GM18520 (cell line): ENCODE results near the gene OR6C2.
"Not testable (repeated sequence)": the region's sequence is repeated elsewhere in the genome, so short reads cannot be mapped to it uniquely, and the experiment has no call there.

Experiments
- ATAC-seq: cut with Tn5 transposase; IDR thresholded peaks from one replicate; pipeline ENCODE4 v1.9.1; 2021; ENCODE audit not compliant: unreplicated experiment

The OR6C2 gene

DNA sequence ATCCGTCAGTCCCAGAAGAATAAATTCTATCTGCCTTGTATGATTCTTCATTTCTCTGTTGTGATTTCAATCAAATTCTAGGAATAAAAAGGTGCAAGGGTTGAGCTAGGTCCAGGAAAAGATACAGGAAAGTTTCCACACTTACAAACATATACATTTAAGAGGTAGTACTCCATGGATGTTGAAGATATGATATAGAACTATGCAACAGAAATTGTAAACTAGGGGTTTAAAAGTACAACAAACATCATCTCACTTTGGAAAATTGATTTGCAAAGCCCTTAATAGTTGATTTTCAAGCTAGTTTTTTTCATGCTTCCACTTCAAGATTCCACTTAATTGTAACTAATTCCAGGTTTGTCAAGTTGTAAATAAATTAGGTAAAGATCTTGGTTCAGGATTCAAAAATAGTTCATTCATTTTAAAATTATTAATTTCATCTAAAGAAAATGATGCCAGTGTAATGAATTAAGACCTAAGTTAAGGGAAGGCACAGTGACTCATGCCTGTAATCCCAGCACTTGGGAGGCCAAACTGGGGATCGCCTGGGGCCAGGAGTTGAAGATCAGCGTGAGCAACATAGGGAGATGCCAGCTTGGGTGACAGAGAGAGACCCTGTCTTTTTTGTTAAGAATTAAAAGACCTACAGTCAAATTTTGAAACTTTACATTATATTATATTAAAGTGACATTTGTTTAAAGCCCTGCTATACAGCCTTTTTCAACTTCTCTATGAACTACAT is 26.4 kb downstream of the OR6C2 start, which contains the start of gene OR6C70:
OR6C70 (minus strand) TSS at position 51 of the 742 bp plus-strand sequence; CDS start at position 51, 0 bp downstream.
- no peak for ATAC-seq

DNA sequence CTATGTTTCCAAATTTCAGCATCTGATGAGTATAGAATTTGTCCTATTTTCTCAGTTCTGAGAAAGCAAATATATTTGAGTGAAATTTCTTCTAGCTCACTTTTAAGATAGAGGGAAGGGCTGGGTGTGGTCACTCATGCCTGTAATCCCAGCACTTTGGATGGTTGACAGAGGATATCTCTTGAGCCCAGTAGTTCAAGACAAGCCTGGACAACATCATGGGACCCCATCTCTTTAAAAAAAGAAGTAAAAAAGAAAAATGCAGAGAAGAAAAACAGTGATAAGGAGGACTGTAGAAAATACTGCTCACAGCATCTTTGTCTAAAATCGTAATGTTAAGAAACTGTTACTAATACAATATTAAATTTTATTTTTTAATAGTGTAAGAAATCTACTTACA is 28.4 kb downstream of the OR6C2 start:
- no peak for ATAC-seq

DNA sequence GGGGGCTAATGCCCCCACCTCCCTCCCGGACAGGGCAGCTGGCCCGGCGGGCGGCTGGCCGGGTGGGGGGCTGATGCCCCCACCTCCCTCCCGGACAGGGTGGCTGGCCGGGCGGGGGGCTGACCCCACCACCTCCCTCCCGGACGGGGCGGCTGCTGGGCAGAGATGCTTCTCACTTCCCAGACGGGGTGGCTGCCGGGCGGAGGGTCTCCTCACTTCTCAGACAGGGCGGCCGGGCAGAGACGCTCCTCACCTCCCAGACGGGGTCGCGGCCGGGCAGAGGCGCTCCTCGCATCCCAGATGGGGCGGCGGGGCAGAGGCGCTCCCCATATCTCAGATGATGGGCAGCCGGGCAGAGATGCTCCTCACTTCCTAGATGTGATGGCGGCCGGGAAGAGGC is 35.3 kb downstream of the OR6C2 start:
- not testable (repeated sequence) for ATAC-seq

DNA sequence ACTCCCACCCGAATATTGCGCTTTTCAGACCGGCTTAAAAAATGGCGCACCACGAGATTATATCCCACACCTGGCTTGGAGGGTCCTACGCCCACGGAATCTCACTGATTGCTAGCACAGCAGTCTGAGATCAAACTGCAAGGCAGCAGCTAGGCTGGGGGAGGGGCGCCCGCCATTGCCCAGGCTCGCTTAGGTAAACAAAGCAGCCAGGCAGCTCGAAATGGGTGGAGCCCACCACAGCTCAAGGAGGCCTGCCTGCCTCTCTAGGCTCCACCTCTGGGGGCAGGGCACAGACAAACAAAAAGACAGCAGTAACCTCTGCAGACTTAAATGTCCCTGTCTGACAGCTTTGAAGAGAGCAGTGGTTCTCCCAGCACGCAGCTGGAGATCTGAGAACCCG is 40.4 kb downstream of the OR6C2 start:
- ATAC-seq = not testable (repeated sequence)

DNA sequence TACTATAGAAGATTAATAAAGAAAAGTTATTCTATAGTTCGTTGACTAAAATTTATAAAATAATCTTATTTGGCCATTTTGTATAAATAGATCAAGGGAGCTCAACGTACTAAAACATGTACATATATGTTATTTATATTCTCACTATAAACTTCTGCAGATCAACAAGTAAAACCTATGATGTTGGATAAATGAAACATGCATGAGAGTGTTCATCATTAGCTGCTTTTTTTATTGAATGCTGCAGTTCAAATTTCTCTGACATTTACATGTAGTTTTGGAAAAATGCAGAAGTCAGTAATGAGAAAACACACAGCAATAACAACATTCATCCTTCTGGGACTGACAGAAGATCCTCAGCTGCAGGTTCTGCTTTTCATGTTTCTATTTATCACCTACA is 48.2 kb downstream of the OR6C2 start, which contains the start of gene OR6C68:
OR6C68 (plus strand) TSS at position 301 of the 400 bp plus-strand sequence; CDS start at position 301, 0 bp downstream.
- no peak for ATAC-seq

DNA sequence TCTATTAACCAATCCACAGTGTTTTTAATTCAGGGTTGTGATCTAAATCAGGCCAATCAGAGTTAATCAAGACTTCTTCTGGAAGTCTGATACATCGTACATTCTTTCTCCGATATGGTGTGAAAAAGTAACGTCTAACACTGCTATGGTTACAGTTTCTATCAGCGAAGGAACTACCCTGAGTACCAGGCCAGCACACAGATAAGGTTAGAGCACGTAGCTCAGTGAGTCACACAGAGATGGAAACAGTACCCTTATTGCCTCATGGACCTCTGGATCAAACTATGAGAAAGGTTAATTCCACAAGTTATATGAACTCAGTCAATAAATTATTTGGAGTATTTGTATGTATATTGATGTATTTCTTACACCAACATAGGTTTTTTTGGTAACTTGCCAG is 51.6 kb downstream of the OR6C2 start:
- no peak for ATAC-seq

DNA sequence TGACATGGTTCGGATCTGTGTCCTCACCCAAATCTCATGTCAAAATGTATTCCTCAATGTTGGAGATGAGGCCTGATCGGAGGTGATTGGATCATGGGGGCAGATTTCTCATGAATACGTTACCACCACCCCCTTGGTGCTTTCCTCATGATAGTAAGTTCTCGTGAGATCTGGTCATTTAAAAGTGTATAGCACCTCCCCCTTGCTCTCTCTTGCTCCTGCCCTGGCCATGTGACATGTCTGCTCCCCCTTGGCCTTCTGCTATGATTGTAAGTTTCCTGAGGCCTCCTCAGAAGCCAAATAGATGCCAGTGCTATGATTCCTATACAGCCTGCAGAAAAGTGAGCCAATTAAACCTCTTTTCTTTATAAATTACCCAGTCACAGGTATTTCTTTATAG is 55.4 kb downstream of the OR6C2 start:
- no peak for ATAC-seq

DNA sequence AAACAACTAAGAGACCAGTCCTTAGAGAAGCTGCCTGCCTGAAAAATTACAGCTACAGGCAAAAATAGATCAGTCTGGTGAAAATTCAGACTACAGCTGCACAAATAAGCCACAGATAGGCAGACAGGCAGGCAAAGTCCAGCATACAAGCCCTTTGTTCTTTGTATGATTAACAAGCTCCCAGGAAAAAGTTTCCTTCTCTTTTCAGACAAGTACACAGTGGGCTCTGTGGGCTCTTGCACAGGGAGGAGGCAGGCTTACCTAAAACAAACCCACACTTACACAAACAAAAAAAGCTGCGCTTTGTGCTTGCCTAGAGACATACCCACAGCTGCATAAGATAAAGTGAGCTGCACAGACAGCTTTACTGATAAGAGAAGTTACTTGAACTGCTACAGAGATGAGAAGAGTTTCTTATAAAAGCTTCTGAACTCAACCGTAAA is 56.0 kb downstream of the OR6C2 start:
- no peak for ATAC-seq

DNA sequence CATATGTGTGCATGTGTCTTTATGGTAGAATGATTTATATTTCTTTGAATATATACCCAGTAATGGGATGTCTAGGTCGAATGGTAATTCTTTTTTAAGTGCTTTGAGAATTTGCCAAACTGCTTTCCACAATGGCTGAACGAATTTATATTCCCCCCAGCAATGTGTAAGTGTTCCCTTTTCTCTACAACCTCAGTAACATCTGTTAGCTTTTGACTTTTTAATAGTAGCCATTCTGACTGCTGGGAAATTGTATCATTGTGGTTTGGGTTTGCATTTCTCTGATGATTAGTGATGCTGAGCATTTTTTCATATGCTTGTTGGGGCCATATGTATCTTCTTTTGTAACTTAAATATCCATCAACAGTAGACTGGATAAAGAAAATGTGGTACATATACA is 57.7 kb downstream of the OR6C2 start:
- ATAC-seq = no peak
